NK-92 (cell line): ENCODE measurements around the gene CTTNBP2.

ENCODE experiments used
- DNase-seq: peaks from one replicate; lab custom pipeline; 2025; ENCODE audit not compliant: unreplicated experiment; lab: John Stamatoyannopoulos, UW

CTTNBP2 gene

DNA sequence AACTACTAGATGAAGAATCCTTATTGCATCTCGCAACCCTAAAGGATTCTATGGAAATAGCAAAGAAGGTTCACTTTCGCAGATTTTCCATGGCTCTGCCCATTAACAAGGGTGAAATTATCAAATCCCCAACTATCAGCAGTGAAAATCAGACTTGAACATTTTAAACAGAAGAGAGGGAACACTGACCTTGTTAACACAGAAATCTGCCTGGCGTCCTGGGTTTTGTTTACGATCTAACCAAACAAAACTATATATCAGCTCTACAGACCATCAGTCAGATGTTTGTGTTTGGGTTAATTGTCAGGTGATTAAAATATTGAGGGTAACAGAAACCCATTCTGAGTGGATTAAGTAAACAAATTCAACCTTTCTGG, 1.9 kb downstream of the CTTNBP2 start:
- DNase-seq, result no peak

DNA sequence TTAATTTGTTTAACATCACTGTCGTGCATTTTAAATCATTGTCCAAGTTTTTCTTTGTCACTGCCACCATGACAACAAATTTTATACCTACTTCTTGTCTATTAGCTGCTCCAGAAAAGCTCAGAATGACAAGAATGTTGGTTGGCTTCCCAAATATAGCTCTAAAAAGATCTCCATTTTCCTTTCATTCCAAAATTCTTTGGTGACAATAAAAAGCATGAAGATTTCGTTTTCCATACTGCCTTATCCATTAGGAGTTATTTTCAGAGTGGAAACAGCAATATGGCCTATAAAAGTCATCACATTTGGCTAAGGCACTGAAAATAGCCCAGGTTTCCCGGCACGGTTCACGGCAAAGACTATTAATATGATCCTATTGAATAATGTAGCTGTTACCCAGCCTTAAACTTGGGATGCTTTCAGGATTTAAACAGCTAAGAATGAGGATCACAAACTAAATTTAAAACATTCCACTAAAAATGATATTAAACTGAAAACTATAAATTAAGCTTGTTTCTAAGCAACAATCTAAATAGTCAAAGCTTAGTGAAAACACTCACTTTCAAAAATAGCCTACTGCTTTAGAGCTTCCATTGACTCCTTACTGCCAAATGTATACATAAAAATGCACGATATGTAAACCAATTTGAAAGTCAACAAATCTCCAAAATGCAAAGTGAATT, 2.7 kb downstream of the CTTNBP2 start:
- no peak for DNase-seq

- no peak for DNase-seq
Measured at GRCh38 chr7:117869374-117869773, 3.9 kb downstream of the CTTNBP2 start.

- no peak for DNase-seq
Measured at GRCh38 chr7:117863618-117864017, 9.6 kb downstream of the CTTNBP2 start.

- DNase-seq, result no peak
Measured at GRCh38 chr7:117862378-117862777, 10.9 kb downstream of the CTTNBP2 start.

- DNase-seq, result no peak
Measured at GRCh38 chr7:117859246-117859812, 13.9 kb downstream of the CTTNBP2 start.

GRCh38 chr7:117858712-117859111, 14.5 kb downstream of the CTTNBP2 start:
- DNase-seq, result no peak

GRCh38 chr7:117857718-117858117, 15.5 kb downstream of the CTTNBP2 start:
- no peak for DNase-seq

DNA sequence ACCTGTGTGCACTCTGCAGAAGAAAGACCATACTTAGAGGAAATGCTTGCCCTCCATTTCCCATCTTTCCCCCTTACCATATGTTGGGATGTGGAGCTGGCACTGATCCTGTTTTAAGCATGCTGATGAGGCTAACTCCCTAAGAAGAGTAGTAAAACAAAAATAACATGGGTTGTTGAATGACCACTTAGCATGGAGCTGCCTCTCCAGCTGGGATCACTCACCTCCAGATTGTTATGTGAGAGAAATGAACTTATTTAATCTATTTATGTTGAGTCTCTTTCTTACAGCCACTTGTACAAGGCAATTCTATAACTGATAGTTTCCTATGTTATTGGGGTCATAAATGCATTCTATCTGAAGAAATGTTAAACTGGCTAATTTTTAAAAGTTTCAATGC, 17.0 kb downstream of the CTTNBP2 start:
- no peak for DNase-seq

GRCh38 chr7:117854186-117854585, 19.1 kb downstream of the CTTNBP2 start:
- DNase-seq, result no peak

DNA sequence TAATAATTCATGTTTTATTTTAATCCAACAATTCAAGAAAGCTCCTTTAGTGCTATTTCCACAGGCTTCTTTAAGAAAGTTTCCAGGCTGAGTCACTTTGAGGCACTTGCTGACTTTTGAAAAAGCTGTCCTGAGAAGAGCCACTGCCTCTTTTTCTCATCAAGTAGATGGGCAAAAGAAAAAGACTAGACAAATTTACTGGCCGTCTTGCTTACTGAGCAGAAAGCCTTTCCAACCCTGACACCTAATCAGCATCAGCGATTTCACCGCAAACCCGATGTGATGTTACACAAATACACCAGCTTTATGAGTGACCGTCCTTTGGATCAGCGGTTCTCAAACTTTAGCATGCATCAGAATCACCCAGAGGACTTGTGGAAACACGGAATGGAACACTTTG, 24.3 kb downstream of the CTTNBP2 start:
- DNase-seq, result no peak

GRCh38 chr7:117844678-117845077, 28.6 kb downstream of the CTTNBP2 start:
- no peak for DNase-seq

- no peak for DNase-seq
Measured at GRCh38 chr7:117841611-117842010, 31.6 kb downstream of the CTTNBP2 start.

DNA sequence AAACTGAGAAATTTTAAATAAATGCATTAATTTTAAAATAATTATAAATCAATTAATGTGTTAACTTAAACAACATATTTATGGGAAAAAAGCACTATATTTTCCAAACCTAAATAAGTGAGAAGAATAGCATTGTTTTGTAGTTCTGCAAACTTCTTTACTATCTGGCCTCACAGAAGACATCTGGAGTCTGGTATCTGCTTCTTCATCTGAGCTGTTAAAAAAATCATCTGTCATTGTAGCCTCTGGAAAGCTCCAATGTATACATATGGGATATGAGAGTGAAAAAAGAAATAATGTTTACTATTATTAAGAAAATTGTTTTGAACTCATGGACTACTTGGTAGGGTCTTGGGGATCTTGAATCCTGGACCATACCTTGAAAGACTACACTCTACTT, 32.2 kb downstream of the CTTNBP2 start:
- DNase-seq, result no peak

GRCh38 chr7:117839507-117839906, 33.7 kb downstream of the CTTNBP2 start:
- DNase-seq, result no peak

GRCh38 chr7:117837841-117838240, 35.4 kb downstream of the CTTNBP2 start:
- no peak for DNase-seq

GRCh38 chr7:117835016-117835664, 38.1 kb downstream of the CTTNBP2 start:
- no peak for DNase-seq

DNA sequence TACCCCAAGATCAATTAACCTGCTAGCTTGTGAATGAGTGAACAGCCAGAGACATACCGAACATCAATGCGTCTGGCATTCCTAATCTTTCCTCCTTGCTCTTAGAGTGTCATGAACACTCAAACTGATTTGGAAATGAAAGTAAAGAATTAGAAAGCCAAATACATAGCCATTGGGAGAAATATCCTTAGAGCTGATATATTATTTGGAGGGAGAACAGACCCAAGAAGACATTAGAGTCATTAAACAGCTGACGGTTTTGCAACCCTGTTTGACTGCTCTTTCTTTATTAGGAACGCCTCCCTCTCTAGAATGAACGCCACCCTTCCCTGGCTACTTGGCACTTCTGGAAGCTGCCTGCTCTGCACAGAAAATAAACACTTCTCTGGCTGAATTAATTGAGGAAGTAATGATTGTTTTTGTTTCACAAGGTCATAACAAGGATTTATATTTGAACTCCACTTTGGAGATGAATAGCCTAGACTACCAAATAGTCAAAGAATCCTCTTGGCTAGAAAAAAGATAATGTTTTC, 42.8 kb downstream of the CTTNBP2 start:
- no peak for DNase-seq

- no peak for DNase-seq
Measured at GRCh38 chr7:117829450-117830117, 43.7 kb downstream of the CTTNBP2 start.

GRCh38 chr7:117828825-117829224, 44.4 kb downstream of the CTTNBP2 start:
- no peak for DNase-seq

DNA sequence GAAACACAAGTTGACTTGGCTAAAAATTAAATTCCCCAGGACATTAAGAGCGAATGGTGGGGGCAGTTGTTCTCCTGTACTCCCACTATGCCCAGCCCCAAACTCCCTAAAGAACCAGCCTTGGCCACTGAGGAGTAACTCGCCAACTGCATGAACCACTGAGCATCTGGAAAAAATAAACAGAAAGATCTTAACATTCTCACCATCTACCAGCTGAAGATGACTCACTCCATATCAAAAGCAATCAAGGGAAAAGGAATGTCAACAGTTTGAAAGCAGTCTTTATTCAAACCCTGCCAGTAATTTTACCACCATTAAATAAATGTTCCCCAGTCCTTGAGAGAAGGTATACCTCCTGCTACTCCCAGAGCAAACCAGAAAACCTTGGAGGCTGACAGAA, 45.4 kb downstream of the CTTNBP2 start:
- DNase-seq, result no peak

GRCh38 chr7:117825132-117825531, 48.1 kb downstream of the CTTNBP2 start:
- no peak for DNase-seq
